ENCODE measurements around the gene MRPS31.

GRCh38 chr13:40798380-40798779 is 27.4 kb upstream of the MRPS31 start:
- TF ChIP-seq CTCF (IDR thresholded peaks at IDR 0.05), result no peak
- no peak for TF ChIP-seq POLR2A (IDR thresholded peaks at IDR 0.05)

Data from thyroid gland (tissue), 4 donors.